GM06990 (cell line): ENCODE data around the gene TBC1D3B.
"Not testable (repeated sequence)": the region's sequence is repeated elsewhere in the genome, so short reads cannot be mapped to it uniquely, and the experiment has no call there.

ENCODE experiments used
- DNase-seq: peaks from one replicate; pipeline ENCODE4 v3.0.0-alpha.2; 2011; ENCODE audit not compliant: insufficient read length; ENCODE audit errors: extremely low read depth
- H3K27me3 ChIP-seq: replicated peaks from 2 replicates; pipeline ENCODE4 v1.6.0; 2011; ENCODE audit warnings: low read length; ENCODE audit not compliant: control insufficient read depth, insufficient read depth
- H3K36me3 ChIP-seq: 2 replicates; pipeline ENCODE4 v1.5.1; 2011; ENCODE audit warnings: low read length; ENCODE audit not compliant: control insufficient read depth, insufficient read depth
- H3K4me3 ChIP-seq: replicated peaks from 2 replicates; pipeline ENCODE4 v1.5.1; 2011; ENCODE audit warnings: low read depth, mild to moderate bottlenecking, control low read depth, low read length
- CTCF ChIP-seq: IDR thresholded peaks from 2 replicates; pipeline ENCODE4 v1.5.1; 2011; ENCODE audit warnings: low read length, control low read depth, mild to moderate bottlenecking, inconsistent platforms; ENCODE audit not compliant: insufficient read depth, poor library complexity, severe bottlenecking

The TBC1D3B gene

GRCh38 chr17:36205637-36206485 lies 29.4 kb upstream of the TBC1D3B start:
- Histone ChIP-seq H3K36me3 (no peaks in the 10 kb centered on the region), H3K27me3 (no peaks in the 10 kb centered on the region), H3K4me3 (no peak overlapping the region)
- TF ChIP-seq CTCF = no peak
- no peak for DNase-seq

GRCh38 chr17:36204724-36205500 lies 28.5 kb upstream of the TBC1D3B start:
- no peaks in the 10 kb centered on the region for H3K36me3 ChIP-seq
- no peak for DNase-seq
- no peaks in the 10 kb centered on the region for H3K27me3 ChIP-seq
- no peak overlapping the region for H3K4me3 ChIP-seq
- TF ChIP-seq CTCF = no peak

GRCh38 chr17:36203335-36203734 lies 26.9 kb upstream of the TBC1D3B start:
- no peak for TF ChIP-seq CTCF
- H3K4me3 ChIP-seq = no peak overlapping the region

GRCh38 chr17:36201506-36201905 lies 25.1 kb upstream of the TBC1D3B start:
- H3K36me3 ChIP-seq, DNase-seq, H3K4me3 ChIP-seq, H3K27me3 ChIP-seq: not testable (repeated sequence)

More at GRCh38 chr17:36203335-36203734, 26.9 kb upstream of the TBC1D3B start:
- DNase-seq = no peak
- no peaks in the 10 kb centered on the region for H3K27me3 ChIP-seq
- H3K36me3 ChIP-seq = no peaks in the 10 kb centered on the region

GRCh38 chr17:36201102-36201501 lies 24.7 kb upstream of the TBC1D3B start:
- not testable (repeated sequence) for H3K36me3 ChIP-seq, H3K27me3 ChIP-seq, DNase-seq, H3K4me3 ChIP-seq

- no peaks in the 10 kb centered on the region; the same call in 1 of the 2 replicates for H3K36me3 ChIP-seq
- no peak overlapping the region for H3K4me3 ChIP-seq
- H3K27me3 ChIP-seq = no peaks in the 10 kb centered on the region
- peak; percentile 50 for DNase-seq
- TF ChIP-seq CTCF = no peak
Observed at GRCh38 chr17:36198831-36199465, 22.5 kb upstream of the TBC1D3B start.
